HG03103 (cell line): Measurements from ENCODE around the gene AUTS2.

Source experiments
- ATAC-seq: cut with Tn5 transposase; IDR thresholded peaks from one replicate; pipeline ENCODE4 v1.9.1; 2021; ENCODE audit warnings: low read depth; ENCODE audit not compliant: unreplicated experiment

Gene AUTS2

DNA sequence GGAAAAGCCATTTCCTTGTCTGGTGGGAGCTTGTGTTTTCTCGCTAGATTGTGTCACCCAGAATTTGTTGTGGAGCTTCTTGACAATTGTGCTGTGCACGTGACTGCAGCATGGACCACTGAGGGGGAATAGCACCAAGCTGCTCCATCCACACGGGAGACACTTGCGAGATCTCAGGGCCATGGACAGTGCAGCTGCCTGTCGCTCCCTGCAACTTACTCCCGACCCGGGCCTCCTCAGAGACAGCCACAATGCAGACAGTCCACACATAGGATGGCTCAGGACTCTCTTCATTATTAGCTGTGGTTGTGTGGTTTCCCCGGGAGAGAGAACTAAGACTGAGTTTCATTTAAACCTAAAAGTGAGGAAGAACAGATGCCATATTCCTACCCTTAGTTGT is 860.5 kb downstream of the AUTS2 start:
- ATAC-seq, result no peak

DNA sequence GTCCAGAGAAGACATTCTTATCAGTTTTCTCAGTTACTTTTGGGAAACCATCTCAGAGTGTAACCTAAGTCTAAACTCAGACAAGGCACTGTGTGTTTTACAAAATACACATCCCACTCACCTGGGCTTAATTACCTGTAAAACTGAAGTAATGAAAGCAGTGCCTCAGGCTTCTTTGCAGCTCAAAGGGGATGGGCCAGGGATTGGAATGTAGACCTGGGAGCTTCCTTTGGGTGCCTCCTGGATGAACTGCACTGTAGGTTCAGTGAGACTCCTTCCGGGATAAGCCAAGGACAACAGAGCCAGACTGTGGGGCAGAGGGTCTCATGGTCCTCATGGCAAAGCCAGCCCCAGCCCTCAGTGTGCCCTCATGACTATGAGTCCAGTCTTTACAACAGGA is 861.3 kb downstream of the AUTS2 start:
- ATAC-seq, result no peak

DNA sequence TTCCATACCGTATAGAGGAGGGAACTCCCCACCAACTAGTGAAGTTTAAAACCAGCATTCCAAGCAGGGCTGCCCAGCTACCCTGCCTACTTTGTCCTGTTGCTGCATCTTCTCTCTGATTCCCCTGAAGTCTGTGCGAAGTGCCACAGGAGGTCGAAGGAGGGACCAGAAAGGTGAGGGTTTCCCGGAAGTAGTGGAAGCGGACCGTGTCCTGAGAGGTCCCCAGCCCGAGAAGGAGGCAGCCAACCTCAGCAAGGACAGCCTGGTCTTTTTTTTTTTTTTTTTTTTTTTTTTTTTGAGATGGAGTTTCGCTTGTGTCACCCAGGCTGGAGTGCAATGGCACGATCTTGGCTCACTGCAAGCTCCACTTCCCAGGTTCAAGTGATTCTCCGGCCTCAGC is 861.8 kb downstream of the AUTS2 start:
- no peak for ATAC-seq

DNA sequence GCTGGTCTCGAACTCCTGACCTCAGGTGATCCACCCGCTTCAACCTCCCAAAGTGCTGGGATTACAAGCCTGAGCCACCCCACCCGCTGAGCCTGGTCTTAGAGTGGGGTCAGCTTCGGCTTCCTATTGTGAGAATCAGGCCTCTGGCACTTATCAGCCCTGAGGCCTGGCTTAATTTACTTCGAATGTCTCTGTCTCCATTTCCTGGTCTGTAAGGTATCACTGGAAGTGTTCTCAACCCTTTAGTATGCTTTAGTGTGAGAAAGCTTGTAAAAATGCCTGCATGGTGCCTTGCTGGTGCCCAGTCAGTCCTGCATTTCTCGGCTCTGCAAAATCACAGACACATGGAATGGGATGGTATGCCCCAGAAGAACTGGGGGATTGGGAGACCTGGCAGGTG is 862.3 kb downstream of the AUTS2 start:
- ATAC-seq, result no peak

DNA sequence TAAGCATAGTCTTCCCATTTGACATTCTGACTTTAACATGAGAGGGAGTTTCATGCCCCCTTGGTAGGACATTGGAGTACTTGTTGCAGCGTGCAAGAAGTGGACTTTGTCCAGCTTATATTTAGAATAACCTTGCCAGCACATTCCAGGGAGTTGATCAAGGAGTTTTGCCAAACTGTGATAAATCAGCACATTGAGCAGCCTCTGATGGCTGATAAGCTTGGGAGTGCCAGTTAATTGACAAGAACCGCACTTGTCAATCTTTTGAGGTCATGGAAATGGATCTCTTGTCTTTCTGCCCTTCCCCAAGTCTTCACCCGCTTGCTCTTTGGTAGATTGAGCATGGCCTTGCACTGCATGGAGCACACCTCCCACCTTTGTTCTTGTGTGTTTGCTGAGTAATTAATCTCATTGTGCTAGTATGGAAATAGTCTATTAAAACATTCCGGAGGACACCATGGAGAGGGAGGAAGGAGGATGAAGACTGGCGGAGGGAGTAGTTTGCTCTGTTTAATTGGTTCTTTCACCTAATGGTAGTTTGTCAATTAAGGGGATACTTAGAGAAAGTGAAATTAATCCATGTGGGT is 865.2 kb downstream of the AUTS2 start:
- ATAC-seq, result no peak

DNA sequence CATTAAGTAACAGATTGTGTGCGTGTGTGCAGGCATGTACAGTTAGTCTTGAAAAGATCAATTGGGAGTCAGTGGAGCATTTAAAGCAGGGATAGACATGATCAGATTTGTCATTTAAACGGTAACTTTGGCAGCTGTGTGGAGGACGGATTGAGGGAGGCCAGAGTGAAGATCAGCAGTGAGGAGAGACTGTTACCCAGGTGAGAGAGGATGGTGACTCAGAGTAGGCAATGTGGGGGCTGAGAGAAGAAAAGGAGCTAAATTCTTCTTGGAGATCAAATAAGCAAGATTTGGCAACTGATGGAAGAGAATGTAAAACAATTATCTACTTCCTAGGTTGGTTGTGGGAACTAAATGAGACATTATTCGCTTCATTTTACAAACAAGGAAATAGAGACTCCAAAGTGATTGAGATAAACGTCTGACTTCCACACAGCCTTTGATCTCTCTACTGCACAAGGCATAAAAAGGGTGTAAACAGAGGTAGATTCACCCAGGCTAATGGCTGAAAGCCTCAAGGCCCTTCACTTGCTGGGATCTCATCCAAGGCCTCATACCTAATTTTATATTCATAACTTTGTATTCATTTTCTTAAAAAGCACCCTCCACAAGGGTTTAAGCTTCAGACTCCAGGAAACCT is 868.6 kb downstream of the AUTS2 start:
- no peak for ATAC-seq

DNA sequence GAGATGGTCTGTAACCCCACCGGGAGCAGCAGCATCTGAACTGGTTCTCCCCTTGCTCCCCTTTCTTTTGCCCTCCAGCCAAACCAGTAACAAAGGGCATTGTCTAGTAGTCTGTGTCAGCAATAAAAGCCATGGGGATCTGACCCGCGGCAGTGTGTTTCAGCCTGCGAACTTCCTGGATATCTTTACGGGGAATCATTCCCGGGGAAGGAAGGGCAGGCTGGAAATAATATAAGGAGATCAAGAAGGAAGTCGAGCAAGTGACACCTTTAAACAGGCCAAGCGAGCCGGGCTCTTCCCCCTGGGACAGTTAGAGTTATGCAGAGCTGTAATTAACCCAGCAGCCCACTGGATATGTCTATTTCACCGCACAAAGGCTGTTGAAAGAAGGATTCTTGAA is 872.5 kb downstream of the AUTS2 start:
- ATAC-seq, result no peak

DNA sequence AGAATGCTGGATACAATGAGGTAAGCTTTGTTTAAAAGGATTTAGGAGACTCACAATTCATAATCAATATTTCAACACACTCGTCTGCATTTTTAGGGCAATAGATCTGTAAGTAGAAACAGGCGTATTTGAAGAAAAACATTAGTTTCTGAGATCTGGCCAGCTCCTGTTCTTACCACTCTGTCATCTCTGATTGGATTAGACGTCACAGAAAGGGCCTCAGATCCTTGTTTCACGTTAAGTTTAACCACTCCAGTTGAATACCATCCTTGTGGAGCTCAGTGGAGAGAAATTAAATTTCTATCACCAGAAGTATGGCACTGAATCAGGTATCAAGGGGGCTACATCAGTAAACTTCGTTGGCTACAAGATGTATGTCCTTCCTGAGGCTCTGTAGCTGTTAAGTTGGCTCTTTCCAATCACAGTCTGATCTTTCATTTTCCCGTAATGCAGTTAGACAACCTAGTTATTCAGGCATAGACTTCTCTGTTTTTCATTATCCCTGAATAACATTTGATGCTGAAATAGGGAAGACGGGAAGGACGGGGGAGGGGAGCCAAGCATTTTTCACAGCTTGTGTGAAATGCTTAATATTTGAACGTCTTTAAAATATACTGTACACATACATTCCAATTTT is 874.4 kb downstream of the AUTS2 start:
- no peak for ATAC-seq

DNA sequence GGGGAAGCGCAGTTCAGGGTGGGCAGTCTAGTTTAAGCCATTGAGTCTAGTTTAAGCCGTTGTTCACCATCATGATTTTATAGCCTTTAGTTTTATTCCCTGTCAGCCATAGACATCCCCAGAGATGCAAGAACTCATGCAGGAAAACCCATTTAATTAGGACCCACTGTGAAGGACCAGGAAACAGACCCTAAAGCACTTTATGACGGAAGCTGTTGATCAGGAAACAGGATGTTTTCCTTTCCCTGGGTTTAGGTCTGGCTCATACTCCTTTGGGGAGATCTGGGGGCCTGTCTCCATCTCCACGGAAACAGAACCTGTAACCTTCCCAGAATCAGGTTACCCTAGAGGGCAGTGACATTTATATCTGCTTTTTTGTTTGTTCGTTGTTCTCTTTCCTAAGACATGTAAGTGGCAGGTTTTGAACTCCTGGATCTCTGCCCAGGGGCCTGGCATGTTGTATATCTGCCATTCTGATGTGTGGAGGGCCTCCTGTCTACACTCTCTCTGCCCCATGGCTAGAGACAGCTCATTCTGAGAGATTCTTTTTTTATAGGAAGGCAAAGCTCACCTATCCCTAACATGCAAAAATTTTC is 876.5 kb downstream of the AUTS2 start:
- no peak for ATAC-seq

DNA sequence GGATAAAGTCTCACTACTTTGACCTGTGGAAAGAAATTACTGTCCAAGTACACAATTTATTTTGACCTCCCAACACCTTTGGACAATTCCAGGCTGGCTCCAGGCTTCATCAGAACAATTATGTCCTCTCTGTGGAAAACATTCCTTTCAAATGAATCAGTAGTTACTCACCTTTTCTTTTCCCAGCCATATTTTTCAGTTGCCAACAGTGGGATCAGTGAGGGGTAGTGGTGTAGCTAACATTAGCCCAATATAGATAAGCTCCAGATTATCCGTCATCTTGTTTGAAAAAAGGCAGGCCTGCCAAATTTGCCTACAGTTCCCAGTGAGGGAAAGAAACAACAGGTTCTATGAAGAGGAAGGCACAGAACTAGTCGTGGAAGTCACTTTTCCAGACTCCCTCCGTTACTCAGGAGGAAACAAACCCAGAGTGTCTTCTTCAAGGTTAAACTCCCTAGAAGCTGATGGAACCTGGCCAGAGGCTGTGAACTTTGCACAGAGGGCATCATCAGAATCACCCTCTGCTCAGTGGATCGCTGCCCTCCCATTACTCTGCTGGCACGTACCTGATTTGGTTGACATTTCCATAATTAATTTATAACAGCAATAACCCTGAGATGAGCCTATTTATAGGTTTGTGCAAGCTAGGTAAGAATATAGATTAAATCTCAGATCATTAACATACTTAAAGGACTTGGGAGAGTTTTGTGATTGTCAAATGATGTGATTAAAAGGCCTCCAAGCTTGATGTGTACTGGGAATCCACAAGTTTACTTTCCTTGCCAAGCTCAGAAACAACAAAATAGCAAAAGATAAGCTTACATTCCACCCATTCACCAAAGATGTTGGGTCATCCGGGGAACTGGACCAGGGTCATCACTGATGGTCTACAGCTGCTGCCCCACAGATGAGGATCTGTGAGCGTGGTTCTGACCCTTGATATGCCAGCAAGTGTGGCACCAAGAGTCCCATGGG is 879.0 kb downstream of the AUTS2 start:
- no peak for ATAC-seq

DNA sequence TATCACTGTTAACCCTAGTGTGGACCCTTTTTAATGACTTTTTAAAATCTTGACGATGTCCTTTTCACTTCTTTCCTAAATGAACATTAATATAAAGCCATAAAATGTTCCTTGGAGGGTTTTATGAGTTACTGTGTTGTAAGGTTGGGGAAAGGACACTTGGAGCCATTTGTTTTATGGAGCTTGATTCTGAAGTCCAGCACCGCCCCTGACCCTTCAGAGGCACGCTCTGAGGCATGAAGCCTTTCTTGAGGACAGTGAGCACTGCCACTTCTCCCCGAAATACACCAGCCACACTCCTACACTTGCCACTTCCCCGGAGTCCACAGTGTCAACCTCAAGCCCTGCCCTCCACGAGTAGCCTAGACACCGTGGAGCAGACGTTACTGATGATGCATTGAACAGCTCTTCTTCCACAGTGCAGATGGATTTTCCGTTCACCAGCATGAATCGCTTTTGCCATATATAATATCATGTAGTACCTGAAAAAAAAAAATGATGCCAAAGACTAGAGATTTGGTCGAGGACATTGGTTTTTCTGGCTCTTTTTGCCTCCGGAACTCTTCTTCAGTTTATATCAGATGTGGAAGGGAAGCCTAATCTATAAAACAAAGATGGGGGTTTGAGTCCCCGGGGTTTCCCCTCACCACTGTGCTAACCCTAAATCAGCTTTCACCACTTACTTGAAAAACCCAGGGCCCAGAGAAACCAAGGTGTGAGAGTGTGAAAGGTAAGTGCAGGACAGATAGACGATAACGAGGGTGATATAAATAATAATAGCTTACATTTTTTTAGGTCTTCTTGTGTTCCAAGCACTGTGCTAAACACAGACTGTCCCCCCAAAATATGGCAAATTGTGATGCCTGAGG is 881.1 kb downstream of the AUTS2 start:
- no peak for ATAC-seq

DNA sequence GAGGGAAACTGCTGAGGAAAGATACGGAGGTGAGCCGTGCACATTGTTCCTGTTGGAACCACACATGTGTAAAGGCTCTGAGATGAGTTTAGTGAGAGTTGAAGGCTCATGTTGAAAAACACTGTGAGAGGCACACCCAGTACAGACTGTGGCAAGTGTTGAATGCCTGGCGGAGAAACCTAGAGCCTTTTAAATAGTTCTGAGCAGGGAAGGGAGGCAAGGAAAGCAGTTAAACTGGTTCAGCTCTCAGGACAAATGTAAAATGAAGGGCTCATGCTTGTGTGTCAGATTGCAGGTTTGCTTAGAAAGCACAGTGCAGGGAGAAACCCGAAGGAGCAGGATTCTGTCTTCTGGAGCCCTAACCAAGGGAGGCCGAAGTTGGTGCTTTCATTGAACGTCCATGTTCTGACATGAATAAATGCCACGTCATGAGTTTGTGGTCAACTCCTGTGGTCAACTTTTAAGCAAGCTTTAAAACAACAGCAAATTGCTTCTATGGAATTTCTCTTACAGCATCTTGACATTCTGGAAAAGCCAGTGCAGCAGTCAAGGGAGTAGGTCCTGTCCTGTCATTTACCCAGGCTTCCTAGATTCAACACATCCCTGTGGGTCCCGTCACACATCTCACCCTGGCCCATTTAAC is 882.8 kb downstream of the AUTS2 start:
- ATAC-seq, result no peak

DNA sequence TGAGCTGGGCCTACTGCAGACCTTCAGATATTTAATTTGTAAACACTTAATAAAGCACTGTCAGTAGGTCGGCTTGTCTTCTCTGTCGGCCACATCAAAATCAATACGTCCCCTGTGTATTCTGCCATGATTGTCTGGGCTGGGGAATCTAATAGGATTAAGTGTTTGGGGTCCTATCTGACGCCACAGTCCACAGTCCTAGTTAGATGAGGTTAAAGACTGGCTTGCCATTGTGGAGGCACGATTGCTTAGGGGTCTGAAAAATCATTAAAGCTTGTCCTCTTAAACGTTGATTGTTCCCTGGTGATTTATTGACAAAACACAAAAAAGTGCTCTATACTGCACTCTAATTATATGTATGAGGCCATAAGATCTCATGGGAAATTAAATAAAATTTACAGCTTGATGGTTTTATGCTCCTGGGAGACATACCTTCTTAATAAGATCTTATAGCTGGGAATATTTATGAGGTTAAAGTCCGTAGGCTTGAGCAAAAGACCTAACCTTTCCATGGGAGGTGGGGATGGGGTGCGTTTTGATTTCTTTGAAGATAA is 883.4 kb downstream of the AUTS2 start:
- no peak for ATAC-seq

DNA sequence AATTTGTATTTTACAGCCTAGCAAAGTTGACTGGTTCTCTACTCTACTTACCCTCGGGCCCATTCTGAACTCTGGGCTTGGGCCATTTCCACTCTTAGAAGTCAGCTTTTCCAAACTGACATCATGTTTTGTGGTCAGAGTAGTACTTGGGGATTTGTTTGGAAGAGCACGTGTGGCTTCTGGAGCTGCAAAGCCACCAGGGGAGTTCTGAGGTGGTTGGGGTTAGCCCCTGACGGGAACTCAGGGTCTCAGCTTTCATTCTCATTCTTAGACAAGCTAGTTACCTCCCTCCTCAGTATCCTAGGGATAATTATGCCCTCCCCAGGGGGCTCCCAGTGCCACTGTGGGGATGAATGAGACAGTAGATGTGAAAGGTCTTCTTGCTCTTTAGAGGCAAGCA is 886.0 kb downstream of the AUTS2 start:
- no peak for ATAC-seq

DNA sequence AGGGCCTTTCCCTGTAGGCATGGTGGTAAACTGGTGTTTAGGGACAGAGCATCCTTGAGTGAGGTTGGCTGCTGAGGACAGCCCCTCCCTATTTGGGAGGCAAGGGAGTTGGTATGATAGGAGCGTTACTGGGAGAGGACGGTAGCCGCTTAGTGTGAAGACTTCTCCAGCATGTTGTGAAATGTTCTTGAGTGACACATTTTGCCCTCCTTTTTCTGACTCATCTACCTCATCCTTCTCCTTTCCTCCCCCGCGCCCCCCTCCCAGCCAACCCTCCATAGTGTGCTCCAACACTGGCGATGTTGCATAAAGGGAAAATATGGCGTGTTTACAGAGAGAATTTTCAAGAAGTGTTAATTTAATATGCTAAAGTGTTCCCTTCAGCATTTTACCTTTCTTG is 888.7 kb downstream of the AUTS2 start:
- ATAC-seq, result no peak

DNA sequence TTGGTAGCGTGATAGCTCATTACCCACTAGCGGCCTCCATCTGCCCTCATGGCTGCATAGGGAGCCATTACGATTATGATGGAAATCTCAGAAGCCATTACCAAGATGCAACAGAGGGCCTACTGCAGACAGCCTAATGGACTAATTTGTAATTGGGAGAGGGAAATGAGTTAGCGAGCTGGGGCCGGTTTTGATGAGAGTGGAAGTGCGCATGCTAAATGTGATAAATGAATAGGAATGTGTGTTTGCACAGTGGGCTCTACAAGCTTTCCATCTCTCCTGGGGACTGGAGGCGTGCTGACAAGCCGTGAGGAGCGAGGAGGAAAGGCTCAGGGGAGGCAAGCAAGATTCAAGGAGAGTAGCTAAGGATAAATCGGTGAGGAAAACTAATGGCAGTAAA is 889.2 kb downstream of the AUTS2 start:
- no peak for ATAC-seq

DNA sequence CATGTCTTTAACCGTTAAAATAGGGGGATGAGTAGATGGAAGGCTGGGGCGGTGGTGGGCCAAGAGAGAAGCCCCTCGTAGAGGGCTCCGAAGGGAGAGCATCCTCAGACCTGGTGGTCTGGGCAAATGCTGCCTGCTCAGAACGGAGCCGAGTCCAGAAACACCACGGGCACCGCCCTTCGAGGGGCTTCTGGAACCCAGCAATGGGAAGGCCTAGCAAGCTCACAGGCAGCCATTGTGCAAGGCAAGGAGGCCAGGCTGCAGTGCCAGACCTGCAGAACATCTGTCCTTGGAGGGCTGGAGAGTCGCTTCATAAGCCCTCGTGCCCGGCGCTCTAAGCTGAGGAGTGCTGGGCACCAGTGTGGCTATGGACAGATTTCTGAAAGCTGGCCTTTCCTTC is 889.6 kb downstream of the AUTS2 start:
- ATAC-seq, result no peak

DNA sequence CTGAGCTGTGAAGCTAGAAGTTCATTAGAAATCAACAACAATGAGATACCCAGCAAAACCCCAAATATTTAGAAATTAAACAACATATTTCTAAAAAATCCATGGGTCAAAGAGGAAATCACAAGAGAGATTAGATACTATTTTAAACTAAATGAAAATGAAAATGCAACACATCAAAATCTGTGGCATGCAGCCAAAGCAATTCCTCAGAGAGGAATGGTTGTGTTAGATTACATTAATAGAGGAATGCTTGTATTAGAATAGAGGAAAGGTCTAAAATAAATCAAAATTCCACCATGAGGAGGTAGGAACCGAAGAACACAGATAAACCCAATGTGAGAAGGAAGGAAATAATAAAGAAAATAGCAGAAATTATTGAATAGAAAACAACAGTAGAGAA is 891.5 kb downstream of the AUTS2 start:
- no peak for ATAC-seq

DNA sequence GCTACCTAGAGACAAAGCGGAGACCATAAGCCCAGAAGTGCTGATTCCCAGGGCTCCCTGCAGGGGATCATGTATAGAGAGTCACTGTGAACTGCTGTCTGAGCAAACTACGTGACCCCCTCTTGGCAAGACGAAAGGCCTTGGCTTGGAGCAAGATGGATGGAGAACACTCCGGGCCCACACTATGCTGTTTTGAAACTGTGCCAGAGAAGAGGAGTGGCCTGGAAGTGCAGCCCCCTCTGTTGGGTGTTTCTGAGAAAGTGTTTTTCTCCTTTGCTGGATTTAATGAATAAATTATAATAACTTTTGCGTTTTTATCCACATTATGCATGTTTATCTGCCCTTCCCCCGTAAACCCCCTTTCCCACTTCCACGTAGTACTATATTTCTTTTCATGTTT is 894.4 kb downstream of the AUTS2 start:
- ATAC-seq, result no peak
